GM12864 (cell line): ENCODE data around the gene SOX6.

Source experiments
- DNase-seq: peaks from one replicate; pipeline ENCODE4 v3.0.0-alpha.2; 2011; ENCODE audit warnings: low read depth
- H3K4me3 ChIP-seq: 2 replicates; pipeline ENCODE4 v1.5.1; 2011; ENCODE audit warnings: mild to moderate bottlenecking, low read depth, low read length, control low read depth
- TF ChIP-seq, protein P1 (sequence below): IDR thresholded peaks from 2 replicates; pipeline ENCODE4 v1.5.1; 2011; ENCODE audit warnings: low read depth, mild to moderate bottlenecking, moderate library complexity, low read length, control low read depth, inconsistent platforms; ENCODE audit errors: missing control alignments

SOX6 gene

GRCh38 chr11:15947681-15948648 lies 408.4 kb downstream of the SOX6 start:
- H3K4me3 ChIP-seq: no peak overlapping the region
- TF ChIP-seq, protein P1, sequence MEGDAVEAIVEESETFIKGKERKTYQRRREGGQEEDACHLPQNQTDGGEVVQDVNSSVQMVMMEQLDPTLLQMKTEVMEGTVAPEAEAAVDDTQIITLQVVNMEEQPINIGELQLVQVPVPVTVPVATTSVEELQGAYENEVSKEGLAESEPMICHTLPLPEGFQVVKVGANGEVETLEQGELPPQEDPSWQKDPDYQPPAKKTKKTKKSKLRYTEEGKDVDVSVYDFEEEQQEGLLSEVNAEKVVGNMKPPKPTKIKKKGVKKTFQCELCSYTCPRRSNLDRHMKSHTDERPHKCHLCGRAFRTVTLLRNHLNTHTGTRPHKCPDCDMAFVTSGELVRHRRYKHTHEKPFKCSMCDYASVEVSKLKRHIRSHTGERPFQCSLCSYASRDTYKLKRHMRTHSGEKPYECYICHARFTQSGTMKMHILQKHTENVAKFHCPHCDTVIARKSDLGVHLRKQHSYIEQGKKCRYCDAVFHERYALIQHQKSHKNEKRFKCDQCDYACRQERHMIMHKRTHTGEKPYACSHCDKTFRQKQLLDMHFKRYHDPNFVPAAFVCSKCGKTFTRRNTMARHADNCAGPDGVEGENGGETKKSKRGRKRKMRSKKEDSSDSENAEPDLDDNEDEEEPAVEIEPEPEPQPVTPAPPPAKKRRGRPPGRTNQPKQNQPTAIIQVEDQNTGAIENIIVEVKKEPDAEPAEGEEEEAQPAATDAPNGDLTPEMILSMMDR: no peak
- DNase-seq: no peak

GRCh38 chr11:15945726-15946125 lies 410.6 kb downstream of the SOX6 start:
- TF ChIP-seq, protein P1: no peak
- no peak overlapping the region for H3K4me3 ChIP-seq
- no peak for DNase-seq

- no peak for DNase-seq
- H3K4me3 ChIP-seq: no peak overlapping the region
- TF ChIP-seq, protein P1: no peak
Measured at GRCh38 chr11:15944460-15944859, 411.9 kb downstream of the SOX6 start.

GRCh38 chr11:15943418-15944197 lies 412.7 kb downstream of the SOX6 start:
- DNase-seq: no peak
- TF ChIP-seq, protein P1: no peak
- H3K4me3 ChIP-seq: no peak overlapping the region

- no peak for DNase-seq
- no peak overlapping the region for H3K4me3 ChIP-seq
Measured at GRCh38 chr11:15942936-15943335, 413.4 kb downstream of the SOX6 start.

DNA sequence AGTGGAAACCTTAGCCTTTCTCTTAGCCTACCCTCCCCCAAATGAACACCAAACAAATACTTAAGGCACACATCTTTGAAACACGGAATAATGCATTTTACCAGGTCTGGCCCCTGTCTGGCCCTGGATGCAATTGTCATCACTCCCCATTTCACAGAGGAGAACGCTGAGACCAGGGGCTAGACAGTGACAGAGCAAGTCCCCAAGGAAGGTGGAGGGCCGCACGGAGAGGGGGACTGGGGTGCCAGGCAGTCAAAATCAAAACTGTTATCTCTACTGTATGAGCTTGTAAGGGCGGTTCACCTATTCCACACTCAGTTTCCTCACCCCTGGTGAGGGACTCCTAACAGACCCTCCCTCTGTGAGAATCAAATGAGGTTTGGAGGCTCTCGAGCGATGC lies 414.2 kb downstream of the SOX6 start:
- H3K4me3 ChIP-seq: no peak overlapping the region
- TF ChIP-seq, protein P1: no peak
- no peak for DNase-seq

More at GRCh38 chr11:15942936-15943335, 413.4 kb downstream of the SOX6 start:
- TF ChIP-seq, protein P1: no peak
